WTC11 (cell line): ENCODE measurements around the gene SIAE.

ENCODE experiments used
- CREB1 ChIP-seq: sonication (generic); formaldehyde crosslinking; IDR thresholded peaks from 2 replicates; pipeline ENCODE4 v1.8.0; 2023; ENCODE audit warnings: mild to moderate bottlenecking, missing genetic modification reagents
- ETV6 ChIP-seq: sonication (generic); formaldehyde crosslinking; IDR thresholded peaks from 2 replicates; pipeline ENCODE4 v1.8.1; 2022; ENCODE audit warnings: mild to moderate bottlenecking, missing genetic modification reagents
- GABPB1 ChIP-seq: sonication (generic); formaldehyde crosslinking; IDR thresholded peaks from 2 replicates; pipeline ENCODE4 v1.8.1; 2023; ENCODE audit warnings: mild to moderate bottlenecking, missing genetic modification reagents
- RELA ChIP-seq: sonication (generic); formaldehyde crosslinking; IDR thresholded peaks from 2 replicates; pipeline ENCODE4 v1.8.1; 2022; ENCODE audit warnings: missing genetic modification reagents, mild to moderate bottlenecking, borderline replicate concordance
- TEAD4 ChIP-seq: sonication (generic); formaldehyde crosslinking; IDR thresholded peaks from 2 replicates; pipeline ENCODE4 v1.8.0; 2022; ENCODE audit warnings: mild to moderate bottlenecking, missing genetic modification reagents
- TP53 ChIP-seq: sonication (generic); formaldehyde crosslinking; IDR thresholded peaks from 2 replicates; pipeline ENCODE4 v1.8.1; 2023; ENCODE audit warnings: mild to moderate bottlenecking, missing genetic modification reagents
- ZNF121 ChIP-seq: sonication (generic); formaldehyde crosslinking; IDR thresholded peaks from 2 replicates; pipeline ENCODE4 v1.8.0; 2023; ENCODE audit warnings: missing genetic modification reagents
- ZNF671 ChIP-seq: fragments of 250-450 bp; sonication (Bioruptor Pico); IDR thresholded peaks from 2 replicates; pipeline ENCODE4 v1.8.0; 2021; ENCODE audit warnings: mild to moderate bottlenecking
- TF ChIP-seq, protein P1 (sequence below): fragments of 200-600 bp; IDR thresholded peaks from 2 replicates; pipeline ENCODE4 v1.8.0; 2022; ENCODE audit warnings: antibody characterized with exemption
- TF ChIP-seq, protein P2 (sequence below): sonication (generic); formaldehyde crosslinking; IDR thresholded peaks from 2 replicates; pipeline ENCODE4 v1.8.0; 2022; ENCODE audit warnings: mild to moderate bottlenecking, missing genetic modification reagents
- TF ChIP-seq, protein P3 (sequence below): sonication (generic); formaldehyde crosslinking; IDR thresholded peaks from 2 replicates; pipeline ENCODE4 v1.8.1; 2023; ENCODE audit warnings: mild to moderate bottlenecking, missing genetic modification reagents, moderate library complexity
- TF ChIP-seq, protein P4 (sequence below): sonication (generic); formaldehyde crosslinking; IDR thresholded peaks from 2 replicates; pipeline ENCODE4 v1.8.1; 2022; ENCODE audit warnings: low read depth, missing genetic modification reagents, borderline replicate concordance

DNA sequence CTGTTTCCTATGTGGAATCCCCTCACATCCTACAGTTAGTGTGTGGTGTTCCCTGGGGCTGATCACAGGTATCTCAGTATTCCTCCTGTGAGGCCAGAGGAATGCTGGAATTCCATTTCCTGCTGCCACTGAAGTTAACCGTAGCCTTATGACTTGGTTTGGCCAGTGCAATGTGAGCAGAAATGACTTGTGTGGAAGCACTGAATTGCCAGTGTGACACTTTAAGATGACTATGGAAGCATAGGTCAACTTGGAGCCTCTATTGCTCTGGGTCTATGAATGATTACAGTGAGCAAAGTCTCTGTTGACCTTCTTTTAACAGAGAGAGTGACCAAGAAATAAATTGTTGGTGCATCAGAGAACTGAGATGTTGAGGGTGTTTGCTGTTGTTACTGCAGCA is 34.4 kb downstream of the SIAE start:
- TF ChIP-seq TP53 (CRISPR knock-in tag) (no peak), RELA (CRISPR knock-in tag) (no peak), GABPB1 (CRISPR knock-in tag) (no peak), ETV6 (CRISPR knock-in tag) (no peak), ZNF121 (no peak), ZNF671 (CRISPR knock-in tag) (no peak), TEAD4 (CRISPR knock-in tag) (no peak), CREB1 (CRISPR knock-in tag) (no peak)
- TF ChIP-seq, protein P1, sequence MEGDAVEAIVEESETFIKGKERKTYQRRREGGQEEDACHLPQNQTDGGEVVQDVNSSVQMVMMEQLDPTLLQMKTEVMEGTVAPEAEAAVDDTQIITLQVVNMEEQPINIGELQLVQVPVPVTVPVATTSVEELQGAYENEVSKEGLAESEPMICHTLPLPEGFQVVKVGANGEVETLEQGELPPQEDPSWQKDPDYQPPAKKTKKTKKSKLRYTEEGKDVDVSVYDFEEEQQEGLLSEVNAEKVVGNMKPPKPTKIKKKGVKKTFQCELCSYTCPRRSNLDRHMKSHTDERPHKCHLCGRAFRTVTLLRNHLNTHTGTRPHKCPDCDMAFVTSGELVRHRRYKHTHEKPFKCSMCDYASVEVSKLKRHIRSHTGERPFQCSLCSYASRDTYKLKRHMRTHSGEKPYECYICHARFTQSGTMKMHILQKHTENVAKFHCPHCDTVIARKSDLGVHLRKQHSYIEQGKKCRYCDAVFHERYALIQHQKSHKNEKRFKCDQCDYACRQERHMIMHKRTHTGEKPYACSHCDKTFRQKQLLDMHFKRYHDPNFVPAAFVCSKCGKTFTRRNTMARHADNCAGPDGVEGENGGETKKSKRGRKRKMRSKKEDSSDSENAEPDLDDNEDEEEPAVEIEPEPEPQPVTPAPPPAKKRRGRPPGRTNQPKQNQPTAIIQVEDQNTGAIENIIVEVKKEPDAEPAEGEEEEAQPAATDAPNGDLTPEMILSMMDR, result no peak
- TF ChIP-seq, protein P2, sequence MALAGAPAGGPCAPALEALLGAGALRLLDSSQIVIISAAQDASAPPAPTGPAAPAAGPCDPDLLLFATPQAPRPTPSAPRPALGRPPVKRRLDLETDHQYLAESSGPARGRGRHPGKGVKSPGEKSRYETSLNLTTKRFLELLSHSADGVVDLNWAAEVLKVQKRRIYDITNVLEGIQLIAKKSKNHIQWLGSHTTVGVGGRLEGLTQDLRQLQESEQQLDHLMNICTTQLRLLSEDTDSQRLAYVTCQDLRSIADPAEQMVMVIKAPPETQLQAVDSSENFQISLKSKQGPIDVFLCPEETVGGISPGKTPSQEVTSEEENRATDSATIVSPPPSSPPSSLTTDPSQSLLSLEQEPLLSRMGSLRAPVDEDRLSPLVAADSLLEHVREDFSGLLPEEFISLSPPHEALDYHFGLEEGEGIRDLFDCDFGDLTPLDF (CRISPR knock-in tag), result no peak
- TF ChIP-seq, protein P3, sequence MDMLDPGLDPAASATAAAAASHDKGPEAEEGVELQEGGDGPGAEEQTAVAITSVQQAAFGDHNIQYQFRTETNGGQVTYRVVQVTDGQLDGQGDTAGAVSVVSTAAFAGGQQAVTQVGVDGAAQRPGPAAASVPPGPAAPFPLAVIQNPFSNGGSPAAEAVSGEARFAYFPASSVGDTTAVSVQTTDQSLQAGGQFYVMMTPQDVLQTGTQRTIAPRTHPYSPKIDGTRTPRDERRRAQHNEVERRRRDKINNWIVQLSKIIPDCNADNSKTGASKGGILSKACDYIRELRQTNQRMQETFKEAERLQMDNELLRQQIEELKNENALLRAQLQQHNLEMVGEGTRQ (CRISPR knock-in tag), result no peak
- TF ChIP-seq, protein P4, sequence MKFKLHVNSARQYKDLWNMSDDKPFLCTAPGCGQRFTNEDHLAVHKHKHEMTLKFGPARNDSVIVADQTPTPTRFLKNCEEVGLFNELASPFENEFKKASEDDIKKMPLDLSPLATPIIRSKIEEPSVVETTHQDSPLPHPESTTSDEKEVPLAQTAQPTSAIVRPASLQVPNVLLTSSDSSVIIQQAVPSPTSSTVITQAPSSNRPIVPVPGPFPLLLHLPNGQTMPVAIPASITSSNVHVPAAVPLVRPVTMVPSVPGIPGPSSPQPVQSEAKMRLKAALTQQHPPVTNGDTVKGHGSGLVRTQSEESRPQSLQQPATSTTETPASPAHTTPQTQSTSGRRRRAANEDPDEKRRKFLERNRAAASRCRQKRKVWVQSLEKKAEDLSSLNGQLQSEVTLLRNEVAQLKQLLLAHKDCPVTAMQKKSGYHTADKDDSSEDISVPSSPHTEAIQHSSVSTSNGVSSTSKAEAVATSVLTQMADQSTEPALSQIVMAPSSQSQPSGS (CRISPR knock-in tag), result no peak
